ENCODE measurements around the gene ADCY5. TPM values are rescaled to one million over a fixed set of nuclear protein-coding genes. Genes with fewer than 3 reads are reported as not detected.

The ADCY5 gene
- total RNA-seq, 1 donor from 2014 or later = 0.67 TPM

GRCh38 chr3:123385499-123385898, 63.4 kb downstream of the ADCY5 start:
- no peak for TF ChIP-seq CTCF (IDR thresholded peaks at IDR 0.05; ENCODE audit: insufficient read depth, low read length, poor library complexity, severe bottlenecking)
- DNase-seq (ENCODE audit: low read depth) = no peak
- no peak overlapping the region for H3K4me3 ChIP-seq (ENCODE audit: low read depth, low read length)
- peaks cover 3% of the 10 kb centered on the region for H3K27me3 ChIP-seq (ENCODE audit: control insufficient read depth, insufficient read depth, low read length)
- H3K36me3 ChIP-seq (ENCODE audit: control insufficient read depth, insufficient read depth, low read length) = no peaks in the 10 kb centered on the region

GRCh38 chr3:123385001-123385401, 63.9 kb downstream of the ADCY5 start:
- Histone ChIP-seq H3K4me3 (ENCODE audit: low read depth, low read length) (no peak overlapping the region), H3K36me3 (ENCODE audit: control insufficient read depth, insufficient read depth, low read length) (no peaks in the 10 kb centered on the region), H3K27me3 (ENCODE audit: control insufficient read depth, insufficient read depth, low read length) (peaks cover 3% of the 10 kb centered on the region)
- no peak for TF ChIP-seq CTCF (IDR thresholded peaks at IDR 0.05; ENCODE audit: insufficient read depth, low read length, poor library complexity, severe bottlenecking)
- no peak for DNase-seq (ENCODE audit: low read depth)

- H3K27me3 ChIP-seq (ENCODE audit: control insufficient read depth, insufficient read depth, low read length) = peaks cover 3% of the 10 kb centered on the region
- no peaks in the 10 kb centered on the region for H3K36me3 ChIP-seq (ENCODE audit: control insufficient read depth, insufficient read depth, low read length)
- no peak for TF ChIP-seq CTCF (IDR thresholded peaks at IDR 0.05; ENCODE audit: insufficient read depth, low read length, poor library complexity, severe bottlenecking)
- DNase-seq (ENCODE audit: low read depth) = no peak
- no peak overlapping the region for H3K4me3 ChIP-seq (ENCODE audit: low read depth, low read length)
Observed at GRCh38 chr3:123384256-123384655, 64.6 kb downstream of the ADCY5 start.

GRCh38 chr3:123383091-123384053, 65.5 kb downstream of the ADCY5 start:
- no peaks in the 10 kb centered on the region for H3K36me3 ChIP-seq (ENCODE audit: control insufficient read depth, insufficient read depth, low read length)
- DNase-seq (ENCODE audit: low read depth) = no peak
- H3K27me3 ChIP-seq (ENCODE audit: control insufficient read depth, insufficient read depth, low read length) = peaks cover 3% of the 10 kb centered on the region
- TF ChIP-seq CTCF (IDR thresholded peaks at IDR 0.05; ENCODE audit: insufficient read depth, low read length, poor library complexity, severe bottlenecking) = no peak
- no peak overlapping the region for H3K4me3 ChIP-seq (ENCODE audit: low read depth, low read length)

GRCh38 chr3:123380261-123380660, 68.6 kb downstream of the ADCY5 start:
- Histone ChIP-seq H3K4me3 (ENCODE audit: low read depth, low read length) (no peak overlapping the region), H3K27me3 (ENCODE audit: control insufficient read depth, insufficient read depth, low read length) (no peaks in the 10 kb centered on the region), H3K36me3 (ENCODE audit: control insufficient read depth, insufficient read depth, low read length) (no peaks in the 10 kb centered on the region)
- no peak for TF ChIP-seq CTCF (IDR thresholded peaks at IDR 0.05; ENCODE audit: insufficient read depth, low read length, poor library complexity, severe bottlenecking)
- no peak for DNase-seq (ENCODE audit: low read depth)

Data from kidney epithelial cell (primary cell).